ENCODE measurements around the gene TCP10L.

Gene TCP10L

DNA sequence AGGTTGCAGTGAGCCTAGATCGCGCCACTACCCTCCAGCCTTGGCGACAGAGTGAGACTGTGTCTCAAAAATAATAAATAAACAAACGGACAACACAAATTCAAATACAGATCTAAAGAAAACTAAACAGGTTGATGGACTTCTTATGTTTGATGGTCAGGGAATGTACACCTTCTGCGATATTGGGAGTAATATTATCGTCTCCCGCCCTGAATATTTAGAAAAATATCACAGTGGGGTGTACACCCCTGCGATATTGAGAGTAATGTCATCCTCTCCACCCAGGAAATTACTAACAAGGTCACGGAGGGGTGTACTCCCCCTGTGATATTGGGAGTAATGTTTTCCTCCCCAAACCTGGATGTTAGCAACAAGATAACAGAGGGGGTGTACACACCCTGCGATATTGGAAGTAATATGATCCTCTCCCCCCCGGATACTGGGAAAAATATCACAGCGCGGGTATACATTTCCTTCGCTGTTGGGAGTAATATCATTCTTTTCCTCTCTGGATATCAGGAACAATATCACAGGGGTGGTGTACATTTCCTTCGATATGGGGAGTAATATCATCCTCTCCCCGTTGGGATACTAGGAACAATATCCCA lies 28.2 kb upstream of the TCP10L start:
- CTCF ChIA-PET = interaction anchor here (1.0 to 5.5 kb wide), 2 partner anchors 14 to 218 kb away, joined by 4 to 45 read pairs; no protein-coding TSS in a partner anchor
- H3K4me3 ChIP-seq (ENCODE audit: low read depth, low read length) = peak overlapping the region; percentile 84
- peaks cover 8 to 18% of the 10 kb centered on the region in 2 experiments for H3K36me3 ChIP-seq (ENCODE audit: control insufficient read depth in 2 of 2, insufficient read depth in 1 of 2, low read length in 2 of 2)
- no peaks in the 10 kb centered on the region for H3K9me3 ChIP-seq (ENCODE audit: control insufficient read depth, insufficient read depth, low read depth, low read length)
- H3K27ac ChIP-seq (ENCODE audit: extremely low read depth, low read depth, low read length) = no peak overlapping the region; the same call in 1 of the 2 replicates
- POLR2A ChIA-PET = interaction anchor here (1.7 to 2.0 kb wide), 4 partner anchors 12 to 221 kb away, joined by 10 to 23 read pairs (median 14); partner anchors contain the start of genes PAXBP1, SYNJ1 and URB1
- H3K4me1 ChIP-seq (ENCODE audit: control insufficient read depth, insufficient read depth, low read length) = no peaks in the 10 kb centered on the region
- TF ChIP-seq BCL11B (tag by site-specific recombination; IDR thresholded peaks at IDR 0.05; ENCODE audit: low read depth) = no peak
- TF ChIP-seq PRDM10 (tag by site-specific recombination; IDR thresholded peaks at IDR 0.05) = peak; percentile 96

DNA sequence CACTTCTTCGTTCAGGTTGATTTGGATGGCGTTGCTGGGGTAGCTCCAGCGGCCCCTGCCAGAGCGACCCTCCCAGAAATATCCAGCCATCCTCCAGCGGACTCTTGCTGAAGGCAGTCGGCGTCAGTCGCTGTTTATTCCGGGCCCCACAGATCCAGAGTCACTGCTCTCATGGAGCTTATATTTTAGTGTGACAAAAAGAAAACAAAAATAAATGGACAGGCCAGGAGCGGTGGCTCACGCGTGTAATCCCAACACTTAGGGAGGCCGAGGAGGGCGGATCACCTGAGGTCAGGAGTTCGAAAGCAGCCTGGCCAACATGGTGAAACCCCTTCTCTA lies 27.6 kb upstream of the TCP10L start:
- ChIA-PET CTCF (interaction anchor here (0.5 to 5.5 kb wide), 6 partner anchors 13 to 691 kb away, joined by 3 to 45 read pairs (median 3); no protein-coding TSS in a partner anchor), POLR2A (interaction anchor here (0.8 to 2.0 kb wide), 9 partner anchors 12 to 336 kb away, joined by 3 to 23 read pairs (median 5); partner anchors contain the start of genes PAXBP1, SYNJ1 and URB1)
- Histone ChIP-seq H3K4me3 (ENCODE audit: low read depth, low read length) (peak overlapping the region; percentile 84), H3K27ac (ENCODE audit: extremely low read depth, low read depth, low read length) (peak overlapping the region; percentile 69), H3K36me3 (ENCODE audit: control insufficient read depth in 2 of 2, insufficient read depth in 1 of 2, low read length in 2 of 2) (peaks cover 14 to 22% of the 10 kb centered on the region in 2 experiments), H3K4me1 (ENCODE audit: control insufficient read depth, insufficient read depth, low read length) (no peaks in the 10 kb centered on the region), H3K9me3 (ENCODE audit: control insufficient read depth, insufficient read depth, low read depth, low read length) (no peaks in the 10 kb centered on the region)
- TF ChIP-seq ZNF677 (tag by site-specific recombination; IDR thresholded peaks at IDR 0.05) = no peak
- no peak for TF ChIP-seq ZNF658 (tag by site-specific recombination; IDR thresholded peaks at IDR 0.05)
- no peak for TF ChIP-seq HOXA7 (CRISPR knock-in tag; IDR thresholded peaks at IDR 0.05; ENCODE audit: borderline replicate concordance)
- no peak for TF ChIP-seq KLF10 (tag by site-specific recombination; IDR thresholded peaks at IDR 0.05)
- no peak for TF ChIP-seq SCRT1 (tag by site-specific recombination; IDR thresholded peaks at IDR 0.05; ENCODE audit: borderline replicate concordance)
- no peak for TF ChIP-seq ZNF660 (tag by site-specific recombination; IDR thresholded peaks at IDR 0.05)
- TF ChIP-seq KLF8 (tag by site-specific recombination; IDR thresholded peaks at IDR 0.05) = no peak
- no peak for TF ChIP-seq ZNF76 (tag by site-specific recombination; IDR thresholded peaks at IDR 0.05; ENCODE audit: borderline replicate concordance, low read depth)
- no peak for TF ChIP-seq ZNF404 (tag by site-specific recombination; IDR thresholded peaks at IDR 0.05)
- TF ChIP-seq ZNF600 (tag by site-specific recombination; IDR thresholded peaks at IDR 0.05) = no peak

- Histone ChIP-seq H3K27ac (ENCODE audit: extremely low read depth, low read depth, low read length) (peak within 1 kb of the TSS; percentile 69), H3K4me3 (ENCODE audit: low read depth, low read length) (peak within 1 kb of the TSS; percentile 84), H3K36me3 (ENCODE audit: control insufficient read depth in 2 of 2, insufficient read depth in 1 of 2, low read length in 2 of 2) (peaks cover 19 to 27% of the 10 kb centered on the region in 2 experiments), H3K9me3 (ENCODE audit: control insufficient read depth, insufficient read depth, low read depth, low read length) (no peaks in the 10 kb centered on the region), H3K4me1 (ENCODE audit: control insufficient read depth, insufficient read depth, low read length) (no peaks in the 10 kb centered on the region)
- ChIA-PET CTCF (interaction anchor here (0.5 to 5.5 kb wide), 8 partner anchors 12 to 690 kb away, joined by 3 to 45 read pairs (median 3); no protein-coding TSS in a partner anchor), POLR2A (interaction anchor here (0.6 to 2.0 kb wide), 13 partner anchors 11 to 336 kb away, joined by 3 to 23 read pairs (median 4); partner anchors contain the start of genes PAXBP1, SYNJ1 and URB1)
- TF ChIP-seq ZNF433 (tag by site-specific recombination; IDR thresholded peaks at IDR 0.05; ENCODE audit: low read depth) (no peak), TSHZ1 (tag by site-specific recombination; IDR thresholded peaks at IDR 0.05; ENCODE audit: borderline replicate concordance) (peak; percentile 52; the same call in 1 of the 2 replicates), ZSCAN18 (tag by site-specific recombination; IDR thresholded peaks at IDR 0.05) (no peak), ZNF138 (tag by site-specific recombination; IDR thresholded peaks at IDR 0.05; ENCODE audit: borderline replicate concordance) (no peak), SALL2 (tag by site-specific recombination; IDR thresholded peaks at IDR 0.05; ENCODE audit: borderline replicate concordance) (no peak), ZNF248 (tag by site-specific recombination; IDR thresholded peaks at IDR 0.05) (no peak), YY2 (tag by site-specific recombination; IDR thresholded peaks at IDR 0.05) (no peak), KLF8 (tag by site-specific recombination; IDR thresholded peaks at IDR 0.05) (peak; percentile 96), ZNF423 (tag by site-specific recombination; IDR thresholded peaks at IDR 0.05) (no peak)
Measured at GRCh38 chr21:32612075-32612998, 27.0 kb upstream of the TCP10L start, which contains the start of gene CFAP298. Gene CFAP298, minus strand, starts transcription at chr21:32612377. Its CDS starts 134 bp downstream, at chr21:32612243.
